Muscle of leg (tissue), 11 donors: ENCODE measurements around the gene MUC20. TPM values are rescaled to one million over a fixed set of nuclear protein-coding genes. Genes with fewer than 3 reads are reported as not detected.
A peak's percentile ranks its signal among the peaks of the same experiment; 100 is the strongest.
"Not testable (repeated sequence)": the region's sequence is repeated elsewhere in the genome, so short reads cannot be mapped to it uniquely, and the experiment has no call there.

Source experiments
- DNase-seq: peaks from one replicate; pipeline ENCODE4 v3.0.0; 2013
- H3K27ac ChIP-seq: one replicate; pipeline ENCODE4 v1.5.1; 2013; ENCODE audit warnings: mild to moderate bottlenecking, low read length, control low read depth
- H3K27me3 ChIP-seq: one replicate; pipeline ENCODE4 v1.6.1; 2013; ENCODE audit warnings: low read length; ENCODE audit not compliant: control insufficient read depth, insufficient read depth
- H3K36me3 ChIP-seq: one replicate; pipeline ENCODE4 v1.6.1; 2013; ENCODE audit warnings: low read length; ENCODE audit not compliant: control insufficient read depth, insufficient read depth
- H3K4me1 ChIP-seq: one replicate; pipeline ENCODE4 v1.6.1; 2013; ENCODE audit warnings: low read length; ENCODE audit not compliant: control insufficient read depth, insufficient read depth
- H3K4me3 ChIP-seq: one replicate; pipeline ENCODE4 v1.5.1; 2013; ENCODE audit warnings: low read length, control low read depth
- H3K9me3 ChIP-seq: replicated peaks from 2 replicates; pipeline ENCODE4 v1.6.1; 2013; ENCODE audit warnings: low read depth, low read length; ENCODE audit not compliant: control insufficient read depth
- whole genome bisulfite sequencing: methylation state at CpG from one replicate; pipeline ENCODE4 v1.1.5; 2013; ENCODE audit warnings: missing lambda C conversion rate; ENCODE audit not compliant: insufficient coverage; 5-methylcytosine and 5-hydroxymethylcytosine counted together
- polyA plus RNA-seq, 8 donors: library from polyadenylated mRNA; unstranded; fragments of 120-200 nt; gene quantifications; one replicate each; pipeline versions ENCODE4 v1.2.1 to v1.2.3, GENCODE V29; 2013; ENCODE audit warnings: inconsistent platforms in 1 of 8, low replicate concordance in 1 of 8; ENCODE audit not compliant: insufficient read length in 8 of 8, insufficient read depth in 1 of 8
- total RNA-seq: library from RNA; stranded (reverse); fragments of 120-200 nt; gene quantifications from one replicate; pipeline ENCODE4 v1.2.4, GENCODE V29; 2013

MUC20 gene
- total and polyA plus RNA-seq, 9 donors, result 0.66 to 12.0 (median 2.8) TPM

DNA sequence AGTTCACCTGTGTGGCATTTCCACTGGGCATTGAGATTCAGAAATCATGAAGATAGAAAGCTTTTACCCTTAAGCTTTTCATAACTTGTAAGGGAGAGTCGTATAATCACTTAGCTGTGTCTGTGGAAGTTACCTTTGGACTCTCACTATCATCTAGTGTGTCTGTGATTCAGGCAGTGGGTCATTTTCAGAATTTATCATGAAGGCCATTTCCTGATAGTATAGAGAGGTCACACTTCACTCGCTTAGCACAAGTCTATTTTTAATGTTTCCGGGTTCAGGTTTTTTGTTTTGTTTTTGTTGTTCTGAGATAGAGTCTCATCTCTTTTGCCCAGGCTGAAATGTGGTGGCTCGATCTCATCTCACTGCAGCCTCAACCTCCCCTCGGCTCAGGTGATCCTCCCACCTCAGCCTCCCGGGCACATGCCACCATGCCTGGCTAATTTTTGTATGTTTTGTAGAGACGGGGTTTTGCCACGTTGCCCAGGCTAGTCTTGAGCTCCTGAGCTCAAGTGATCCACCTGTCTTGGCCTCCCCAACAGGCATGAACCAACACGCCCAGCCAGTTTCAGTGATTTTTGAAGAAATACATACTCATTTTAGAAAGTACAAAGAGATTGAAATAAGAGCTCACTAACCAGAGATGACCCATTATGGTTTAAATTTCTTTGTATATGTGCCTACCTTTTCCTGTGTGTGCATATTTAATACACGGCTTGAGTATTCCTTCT lies 36.1 kb upstream of the MUC20 start:
- WGBS, result no CpG with 5 or more reads among the region's 10 CpGs
- H3K27ac ChIP-seq, H3K4me1 ChIP-seq, H3K4me3 ChIP-seq, DNase-seq, H3K9me3 ChIP-seq, H3K27me3 ChIP-seq: not testable (repeated sequence)
- H3K36me3 ChIP-seq, result peaks cover 24% of the 10 kb centered on the region

DNA sequence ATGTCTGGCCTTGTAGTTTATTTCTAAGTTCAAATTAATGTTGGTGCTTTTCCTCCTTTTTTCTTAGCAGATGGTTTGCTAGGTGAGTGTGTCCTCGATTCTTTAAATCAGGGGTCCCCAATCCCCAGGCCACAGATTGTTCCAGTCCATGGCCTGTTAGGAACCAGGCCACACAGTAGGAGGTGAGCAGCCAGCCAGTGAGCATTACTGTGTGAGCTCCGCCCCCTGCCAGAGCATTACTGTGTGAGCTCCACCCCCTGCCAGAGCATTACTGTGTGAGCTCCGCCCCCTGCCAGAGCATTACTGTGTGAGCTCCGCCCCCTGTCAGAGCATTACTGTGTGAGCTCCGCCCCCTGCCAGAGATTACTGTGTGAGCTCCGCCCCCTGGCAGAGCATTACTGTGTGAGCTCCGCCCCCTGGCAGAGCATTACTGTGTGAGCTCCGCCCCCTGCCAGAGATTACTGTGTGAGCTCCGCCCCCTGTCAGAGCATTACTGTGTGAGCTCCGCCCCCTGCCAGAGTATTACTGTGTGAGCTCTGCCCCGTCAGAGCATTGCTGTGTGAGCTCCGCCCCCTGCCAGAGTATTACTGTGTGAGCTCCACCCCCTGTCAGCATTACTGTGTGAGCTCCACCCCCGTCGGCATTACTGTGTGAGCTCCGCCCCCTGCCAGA lies 34.1 kb upstream of the MUC20 start:
- peaks cover 28% of the 10 kb centered on the region for H3K36me3 ChIP-seq
- H3K9me3 ChIP-seq, H3K4me3 ChIP-seq, H3K27ac ChIP-seq, DNase-seq, H3K27me3 ChIP-seq, H3K4me1 ChIP-seq: not testable (repeated sequence)
- 100% methylated on average over 6 of the region's 15 CpGs for WGBS

DNA sequence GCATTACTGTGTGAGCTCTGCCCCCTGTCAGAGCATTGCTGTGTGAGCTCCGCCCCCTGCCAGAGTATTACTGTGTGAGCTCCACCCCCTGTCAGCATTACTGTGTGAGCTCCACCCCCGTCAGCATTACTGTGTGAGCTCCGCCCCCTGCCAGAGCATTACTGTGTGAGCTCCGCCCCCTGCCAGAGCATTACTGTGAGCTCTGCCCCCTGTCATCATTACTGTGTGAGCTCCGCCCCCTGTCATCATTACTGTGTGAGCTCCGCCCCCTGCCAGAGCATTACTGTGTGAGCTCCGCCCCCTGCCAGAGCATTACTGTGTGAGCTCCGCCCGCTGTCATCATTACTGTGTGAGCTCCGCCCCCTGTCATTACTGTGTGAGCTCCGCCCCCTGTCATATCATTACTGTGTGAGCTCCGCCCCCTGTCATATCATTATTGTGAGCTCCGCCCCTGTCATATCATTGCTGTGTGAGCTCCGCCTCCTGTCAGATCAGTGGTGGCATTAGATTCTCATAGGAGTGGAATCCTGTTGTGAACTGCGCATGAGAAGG lies 33.5 kb upstream of the MUC20 start:
- not testable (repeated sequence) for H3K9me3 ChIP-seq, H3K4me3 ChIP-seq, DNase-seq, H3K4me1 ChIP-seq, H3K27me3 ChIP-seq, H3K27ac ChIP-seq
- H3K36me3 ChIP-seq, result peaks cover 33% of the 10 kb centered on the region
- WGBS, result 98% methylated on average over 15 of the region's 15 CpGs

DNA sequence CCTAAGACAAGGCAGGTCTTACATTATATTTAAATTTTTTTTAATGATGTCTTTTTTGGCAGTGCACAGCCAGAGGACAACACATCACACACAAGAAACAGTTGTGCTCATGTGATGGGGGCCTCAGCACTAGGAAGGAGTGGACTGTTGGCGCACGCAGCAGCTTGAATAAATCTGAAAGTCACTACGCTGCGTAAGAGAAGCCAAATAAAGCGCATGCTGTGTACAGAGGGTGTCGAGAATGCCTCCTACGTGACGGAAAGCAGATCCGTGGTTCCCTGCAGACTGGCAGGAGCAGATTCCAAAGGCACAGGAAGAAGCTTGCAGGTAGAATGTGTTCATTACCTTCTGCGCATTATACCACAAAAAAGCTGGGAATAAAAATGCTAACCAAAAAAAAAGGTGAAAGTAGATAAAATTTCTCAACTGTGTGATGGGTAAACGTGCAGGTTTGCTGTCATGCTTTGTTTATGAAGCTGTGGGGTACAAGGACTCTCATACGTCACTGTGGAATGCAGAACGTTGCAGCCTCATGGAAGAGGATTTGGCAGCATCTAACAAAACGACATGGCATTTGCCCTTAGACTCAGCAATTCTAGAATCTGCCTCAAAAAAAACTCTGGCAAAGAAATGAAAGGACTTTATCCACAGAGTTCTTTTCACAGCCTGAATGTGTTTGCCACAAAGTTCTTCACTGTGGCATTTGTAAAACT lies 32.2 kb upstream of the MUC20 start:
- not testable (repeated sequence) for H3K4me3 ChIP-seq, H3K27ac ChIP-seq, H3K9me3 ChIP-seq, DNase-seq, H3K4me1 ChIP-seq, H3K27me3 ChIP-seq
- WGBS, result 56% methylated on average over 3 of the region's 14 CpGs
- H3K36me3 ChIP-seq, result peaks cover 36% of the 10 kb centered on the region

DNA sequence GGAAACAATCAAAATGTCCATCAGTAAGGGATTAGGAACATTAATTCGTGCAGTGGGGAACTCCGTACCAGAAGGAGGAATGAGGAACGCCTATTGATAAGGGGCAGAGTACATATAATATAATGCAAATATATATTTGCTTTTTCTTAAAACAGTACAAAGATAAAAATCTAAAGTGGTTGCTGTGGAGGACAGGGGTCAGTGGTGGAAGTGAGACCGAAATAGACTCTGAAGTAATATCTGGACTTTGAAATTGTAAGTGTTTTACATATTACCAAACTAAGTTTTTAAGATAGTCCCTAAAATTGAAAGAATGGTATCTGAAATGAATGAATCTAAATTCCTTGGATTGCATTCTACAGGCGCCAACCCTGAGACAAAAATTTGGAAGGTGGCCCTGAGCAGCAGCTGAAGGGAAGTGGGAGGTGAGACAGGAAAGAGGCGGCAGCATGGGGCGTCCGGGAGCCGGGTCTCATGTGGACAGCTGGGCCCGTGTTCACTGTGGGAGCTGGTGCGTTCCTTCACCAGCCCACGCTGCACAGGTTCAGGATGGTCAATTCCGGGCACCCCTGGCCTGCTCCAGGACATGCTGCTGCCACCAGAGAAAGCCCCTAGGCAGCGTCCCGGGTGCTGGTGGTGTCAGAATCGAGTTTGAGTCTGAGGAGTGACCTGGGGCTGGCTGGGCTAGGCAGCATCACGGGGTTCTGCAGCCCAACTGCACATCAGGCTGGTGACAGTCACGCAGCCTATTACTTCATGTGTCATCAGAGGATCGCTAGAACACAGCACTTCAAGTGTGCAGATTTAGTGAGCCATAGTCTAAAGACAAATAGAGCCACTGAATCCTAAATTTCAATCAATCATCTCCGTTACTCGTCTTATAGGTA lies 31.4 kb upstream of the MUC20 start:
- not testable (repeated sequence) for H3K9me3 ChIP-seq, DNase-seq, H3K4me1 ChIP-seq, H3K4me3 ChIP-seq, H3K27me3 ChIP-seq, H3K27ac ChIP-seq
- H3K36me3 ChIP-seq, result peaks cover 37% of the 10 kb centered on the region
- WGBS, result 66% methylated on average over 9 of the region's 21 CpGs

DNA sequence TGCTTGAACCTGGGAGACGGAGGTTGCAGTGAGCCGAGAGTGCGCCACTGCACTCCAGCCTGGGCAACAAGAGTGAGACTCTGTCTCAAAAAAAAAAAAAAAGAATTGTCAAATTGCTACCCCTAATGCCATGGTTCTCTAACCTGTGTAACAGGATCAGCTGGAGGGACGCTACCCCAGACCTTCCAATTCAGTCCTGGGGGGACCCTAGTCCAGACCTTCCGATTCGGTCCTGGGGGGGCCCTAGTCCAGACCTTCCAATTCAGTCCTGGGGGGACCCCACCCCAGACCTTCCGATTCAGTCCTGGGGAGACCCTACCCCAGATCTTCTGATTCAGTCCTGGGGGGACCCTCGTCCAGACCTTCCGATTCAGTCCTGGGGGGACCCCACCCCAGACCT lies 29.8 kb upstream of the MUC20 start:
- 90% methylated on average over 9 of the region's 9 CpGs for WGBS
- Histone ChIP-seq H3K9me3 (no peaks in the 10 kb centered on the region), H3K36me3 (peaks cover 44% of the 10 kb centered on the region), H3K27ac (no peak overlapping the region), H3K4me3 (no peak overlapping the region), H3K4me1 (peaks cover 3% of the 10 kb centered on the region), H3K27me3 (no peaks in the 10 kb centered on the region)
- no peak for DNase-seq

DNA sequence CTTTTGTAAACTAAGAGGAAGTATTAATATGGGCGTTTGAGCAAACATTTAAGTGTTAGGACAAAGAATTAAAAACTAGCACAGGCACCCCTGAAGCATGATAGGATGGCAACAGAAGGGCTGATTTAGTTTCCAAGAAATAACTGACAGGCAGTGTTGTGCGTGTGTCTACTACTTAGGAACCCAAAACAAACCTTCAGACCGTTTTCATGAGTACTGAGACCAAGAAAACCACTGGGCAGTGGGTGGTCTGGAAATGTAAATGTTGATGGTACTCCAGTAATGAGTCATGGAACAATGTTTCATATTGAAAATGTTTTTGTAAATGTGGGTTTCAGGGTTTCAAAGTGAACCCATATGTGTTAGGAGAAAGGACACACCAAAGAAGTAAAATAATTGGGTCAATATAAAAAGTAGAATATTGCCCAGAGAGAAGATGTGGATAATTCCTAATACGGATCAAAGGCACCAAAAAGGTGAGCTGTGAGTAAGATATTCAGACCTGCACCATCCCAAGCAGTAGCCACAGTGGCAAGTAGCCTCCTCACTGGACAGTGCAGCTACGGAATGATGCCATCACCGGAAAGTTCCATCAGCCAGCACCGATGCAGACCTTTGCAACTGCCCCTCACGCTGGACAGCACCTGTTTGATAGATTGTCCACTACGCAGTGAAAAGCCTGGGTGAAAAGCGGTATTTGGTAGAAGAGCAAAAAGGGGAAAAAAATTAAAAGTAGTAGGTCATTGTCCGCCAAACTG lies 29.0 kb upstream of the MUC20 start:
- not testable (repeated sequence) for DNase-seq, H3K27me3 ChIP-seq, H3K27ac ChIP-seq, H3K9me3 ChIP-seq, H3K4me3 ChIP-seq, H3K4me1 ChIP-seq
- WGBS, result 85% methylated on average over 8 of the region's 11 CpGs
- H3K36me3 ChIP-seq, result peaks cover 42% of the 10 kb centered on the region

DNA sequence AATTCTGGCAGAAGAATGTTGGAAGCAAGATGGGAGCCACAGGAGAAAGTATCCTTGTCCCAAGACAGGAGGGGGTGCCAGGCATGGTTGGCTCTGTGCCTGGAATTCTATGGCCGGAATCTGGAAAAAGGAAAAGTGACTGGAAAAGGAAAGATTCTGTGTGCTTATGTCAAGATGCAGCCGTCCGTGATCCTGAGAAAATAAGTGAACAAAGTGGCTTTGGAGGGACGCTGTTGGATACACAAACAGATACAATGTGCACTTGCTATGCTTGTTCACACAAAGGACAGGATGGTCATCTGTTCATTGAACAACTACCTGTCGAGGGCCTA lies 28.5 kb upstream of the MUC20 start:
- Histone ChIP-seq H3K4me3 (no peak overlapping the region), H3K36me3 (peaks cover 42% of the 10 kb centered on the region), H3K9me3 (no peaks in the 10 kb centered on the region), H3K27me3 (no peaks in the 10 kb centered on the region), H3K27ac (no peak overlapping the region), H3K4me1 (peaks cover 3% of the 10 kb centered on the region)
- peak; percentile 73 for DNase-seq
- 63% methylated on average over 5 of the region's 5 CpGs for WGBS

DNA sequence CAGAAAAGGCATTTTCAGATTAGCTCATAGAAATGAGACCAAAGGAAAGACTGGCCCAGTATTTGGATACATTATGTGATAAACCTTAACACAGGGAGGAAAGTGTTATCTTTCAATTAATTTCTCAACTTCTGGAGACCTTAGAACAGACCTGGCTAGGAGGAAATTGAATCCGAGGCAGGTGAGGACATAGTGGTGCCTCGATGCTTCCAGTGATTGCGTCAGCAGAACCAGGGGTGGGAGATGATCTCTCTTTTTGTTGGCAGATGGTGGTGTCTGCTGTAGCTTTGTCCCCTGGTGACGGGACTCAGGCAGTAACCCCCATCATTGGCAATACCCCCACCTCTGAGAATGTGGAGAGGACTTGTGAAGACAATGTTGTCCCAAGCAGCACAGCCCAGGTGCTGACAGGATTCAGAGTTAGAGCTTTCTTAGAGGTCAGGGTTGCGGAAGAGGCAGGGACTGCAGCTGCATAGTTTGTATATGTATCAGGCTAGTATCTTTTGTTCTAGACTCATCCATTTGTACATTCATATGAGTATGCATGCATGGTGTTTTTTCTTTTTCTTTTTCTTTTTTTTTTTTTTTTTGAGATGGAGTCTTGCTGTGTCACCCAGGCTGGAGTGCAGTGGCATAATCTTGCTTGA lies 27.9 kb upstream of the MUC20 start:
- H3K9me3 ChIP-seq, result no peaks in the 10 kb centered on the region
- no peak overlapping the region for H3K27ac ChIP-seq
- no peaks in the 10 kb centered on the region for H3K27me3 ChIP-seq
- 70% methylated on average over 3 of the region's 5 CpGs for WGBS
- peaks cover 42% of the 10 kb centered on the region for H3K36me3 ChIP-seq
- DNase-seq, result no peak
- peaks cover 5% of the 10 kb centered on the region for H3K4me1 ChIP-seq
- H3K4me3 ChIP-seq, result no peak overlapping the region
